ENCODE results near the gene NBEA.
"Not testable (repeated sequence)": the region's sequence is repeated elsewhere in the genome, so short reads cannot be mapped to it uniquely, and the experiment has no call there.

Gene NBEA

DNA sequence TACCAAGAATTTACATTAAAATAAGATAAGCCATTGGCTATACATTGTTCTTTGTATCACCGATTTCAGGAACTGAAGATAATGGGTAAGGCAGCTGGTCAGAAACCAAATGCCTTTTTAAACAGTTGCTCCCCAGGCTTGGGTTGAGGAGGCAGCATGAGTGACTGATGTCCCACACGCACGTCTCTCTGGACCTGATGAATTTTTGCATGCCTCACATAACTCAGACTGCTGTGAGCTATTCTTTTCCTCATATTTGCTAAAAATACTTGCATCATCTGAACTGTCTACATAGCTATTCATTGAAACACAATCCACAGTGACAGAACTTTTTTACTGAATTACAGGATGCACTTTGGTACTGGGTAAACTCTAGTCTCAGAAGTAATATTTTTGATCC, 658.1 kb downstream of the NBEA start:
- no peak for DNase-seq

DNA sequence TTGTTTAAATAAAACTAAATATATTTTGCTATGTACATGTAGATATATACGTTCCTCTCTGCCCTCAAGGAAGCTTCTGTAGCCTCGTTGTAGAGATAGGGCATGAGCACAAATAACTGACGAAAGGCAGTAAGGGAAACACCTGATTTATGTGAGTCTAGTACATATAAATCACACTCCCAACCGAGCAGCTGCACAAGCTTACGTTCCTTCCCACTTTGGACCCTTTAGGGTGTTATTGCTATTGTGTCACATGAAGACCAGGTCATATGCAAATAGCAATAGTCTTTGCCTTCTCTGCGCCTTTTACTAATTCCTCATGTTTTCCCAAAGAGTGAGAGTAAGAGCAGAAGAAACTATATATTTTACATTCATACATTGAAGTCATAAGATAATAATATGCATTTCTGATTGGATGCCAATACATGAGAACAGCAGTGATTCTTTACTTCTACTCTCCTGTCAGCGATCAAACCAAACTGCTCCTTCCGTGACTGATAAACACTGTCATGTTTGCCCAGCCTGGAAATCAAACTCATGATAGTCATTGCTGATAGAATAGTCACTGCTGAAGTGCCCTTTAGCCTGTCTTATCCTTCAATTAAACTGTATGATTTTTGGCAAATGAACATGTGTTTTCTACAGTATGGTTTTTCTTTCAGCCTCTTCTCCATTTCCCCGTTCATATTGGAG, 661.7 kb downstream of the NBEA start:
- DNase-seq: no peak

DNA sequence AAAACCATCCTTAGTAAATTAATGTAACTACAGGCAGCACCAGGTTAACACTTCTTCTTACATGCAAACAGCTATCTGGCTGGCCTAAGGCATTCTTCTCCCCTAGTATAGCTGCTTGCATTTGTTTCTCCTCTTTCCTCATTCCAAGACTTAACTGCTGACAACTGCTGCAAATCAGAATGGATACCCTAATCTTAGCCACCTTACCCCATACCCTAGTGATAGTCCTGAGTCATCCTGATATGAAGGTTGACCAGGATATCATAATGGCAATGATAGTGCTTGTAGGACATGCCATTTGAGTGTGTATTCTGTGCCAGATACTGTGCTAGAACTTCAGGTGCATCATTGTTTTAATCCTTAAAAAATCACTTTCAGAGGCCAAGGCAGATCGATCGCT, 672.6 kb downstream of the NBEA start:
- DNase-seq: no peak

DNA sequence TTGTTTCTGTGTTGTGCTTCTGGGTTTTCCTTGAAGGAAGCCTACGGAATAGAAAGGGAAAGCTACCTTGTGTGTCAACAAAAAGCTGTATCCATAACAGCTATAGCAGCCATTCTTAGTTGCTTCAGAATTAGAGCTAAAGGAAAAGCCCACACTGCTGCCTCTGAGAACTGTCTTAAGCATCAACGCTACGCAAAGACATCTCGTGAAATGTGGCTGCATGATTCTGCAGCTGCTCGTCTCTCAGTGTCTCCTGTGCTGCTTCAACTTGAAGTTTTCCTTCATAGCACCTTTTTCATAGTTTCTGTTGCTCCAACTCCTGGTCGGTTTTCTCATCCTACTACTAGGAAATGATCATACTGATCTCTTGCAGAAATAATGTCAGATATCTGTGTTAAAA, 675.4 kb downstream of the NBEA start:
- DNase-seq: no peak

GRCh38 chr13:35618565-35619083, 676.6 kb downstream of the NBEA start:
- DNase-seq: no peak

DNA sequence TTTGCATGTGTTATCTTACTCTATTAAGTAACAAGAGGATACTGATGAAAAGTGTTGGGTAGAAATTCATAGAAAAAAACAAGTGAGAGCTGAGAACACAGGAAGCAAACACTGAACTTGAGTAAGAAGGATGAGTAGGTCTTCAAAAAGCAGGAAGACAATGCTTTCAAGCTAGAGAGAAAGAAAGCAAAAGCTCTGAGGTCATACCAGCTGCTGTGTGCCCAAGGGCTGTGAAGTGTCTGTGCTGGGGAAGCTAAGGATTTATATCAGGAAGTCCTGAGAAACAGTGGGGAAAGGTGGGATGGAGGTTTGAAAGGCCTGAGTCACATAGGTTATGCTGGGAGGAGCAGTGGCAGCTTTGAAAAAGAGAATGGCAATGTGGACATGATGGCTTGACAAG, 679.9 kb downstream of the NBEA start:
- DNase-seq: peak; percentile 48

DNA sequence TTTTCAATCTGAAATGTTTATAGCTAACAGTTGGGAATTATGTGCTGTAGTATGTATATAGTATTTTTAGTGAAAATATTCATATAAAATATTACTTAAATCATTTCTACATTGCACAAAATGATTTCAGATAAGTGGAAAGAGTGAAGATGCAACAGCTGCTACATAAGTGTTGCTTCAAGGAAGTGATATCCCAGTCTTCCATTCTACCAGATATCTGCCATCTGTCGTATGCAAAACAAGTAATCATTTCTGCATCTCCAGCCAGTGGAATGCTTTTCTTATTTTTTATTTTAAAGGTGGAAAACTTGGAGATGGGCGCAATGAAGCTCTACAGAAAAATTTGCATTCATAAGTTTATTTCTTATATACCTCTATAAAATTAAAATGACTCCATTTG, 687.0 kb downstream of the NBEA start:
- peak; percentile 37 for DNase-seq

DNA sequence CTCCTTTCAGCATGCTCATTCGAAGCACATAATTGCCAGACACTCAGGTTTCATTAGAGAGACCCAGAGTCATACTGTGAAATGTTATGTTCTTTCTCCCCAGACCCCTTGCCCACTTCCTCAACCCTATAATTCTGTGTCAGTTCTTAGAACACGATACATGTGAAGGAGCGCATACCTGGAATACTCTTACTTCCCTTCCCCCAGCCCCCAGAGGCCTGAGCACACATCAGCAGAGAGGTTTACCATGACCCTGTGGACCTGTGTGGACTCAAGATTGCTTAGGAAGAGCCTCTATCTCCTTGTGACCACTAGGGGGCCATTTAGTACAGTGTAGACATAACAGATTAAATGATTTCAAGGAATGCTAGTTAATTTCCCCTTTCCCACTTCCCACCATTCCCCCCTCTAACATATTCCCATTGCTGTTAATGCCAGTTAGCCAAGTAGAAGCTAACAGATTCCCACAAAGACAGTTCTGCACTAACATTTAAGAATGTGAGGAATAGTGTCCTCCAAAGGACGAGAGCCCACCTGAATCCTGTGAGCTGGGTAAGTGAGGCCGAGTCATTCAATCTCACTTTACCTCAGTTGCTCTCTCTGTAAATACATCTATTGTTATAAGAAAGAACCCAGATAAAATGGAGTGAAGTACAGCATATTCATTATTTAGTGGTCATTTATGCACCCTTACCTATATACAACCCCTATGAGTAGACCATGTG, 688.6 kb downstream of the NBEA start:
- peak; percentile 88 for DNase-seq

GRCh38 chr13:35631666-35632065, 689.6 kb downstream of the NBEA start:
- DNase-seq: no peak

- DNase-seq: no peak
Observed at GRCh38 chr13:35643625-35644024, 701.6 kb downstream of the NBEA start.

DNA sequence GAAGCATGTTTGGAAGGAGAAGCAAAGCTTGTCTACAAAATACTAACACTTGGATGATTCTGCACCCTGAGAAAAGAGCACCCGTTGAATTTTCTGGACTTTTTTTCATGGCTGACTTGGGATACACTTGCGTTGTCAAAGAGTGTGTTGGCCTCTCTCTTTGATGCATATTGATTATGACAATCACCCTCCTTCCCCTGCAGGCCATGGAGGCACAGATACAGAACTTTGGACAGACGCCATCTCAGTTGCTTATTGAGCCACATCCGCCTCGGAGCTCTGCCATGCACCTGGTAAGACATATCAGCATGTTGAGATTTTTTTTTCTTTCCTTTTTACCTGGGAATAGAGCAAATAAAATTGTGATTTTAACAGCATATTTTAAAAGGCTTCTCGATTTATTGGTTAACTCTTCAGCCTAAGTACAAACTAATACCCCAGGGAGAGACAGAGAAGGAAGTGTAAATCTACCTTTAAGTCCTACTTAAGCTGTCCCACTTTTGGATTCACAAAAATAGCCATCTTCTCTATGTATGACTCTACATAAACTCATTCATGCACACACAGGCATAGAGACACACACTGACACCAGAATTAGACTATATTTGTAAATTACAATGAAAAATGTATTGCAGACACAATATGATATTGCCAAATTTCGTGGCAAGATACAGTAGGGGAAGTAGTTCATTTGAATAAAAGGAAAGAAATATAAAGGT, 704.1 kb downstream of the NBEA start:
- DNase-seq: no peak

DNA sequence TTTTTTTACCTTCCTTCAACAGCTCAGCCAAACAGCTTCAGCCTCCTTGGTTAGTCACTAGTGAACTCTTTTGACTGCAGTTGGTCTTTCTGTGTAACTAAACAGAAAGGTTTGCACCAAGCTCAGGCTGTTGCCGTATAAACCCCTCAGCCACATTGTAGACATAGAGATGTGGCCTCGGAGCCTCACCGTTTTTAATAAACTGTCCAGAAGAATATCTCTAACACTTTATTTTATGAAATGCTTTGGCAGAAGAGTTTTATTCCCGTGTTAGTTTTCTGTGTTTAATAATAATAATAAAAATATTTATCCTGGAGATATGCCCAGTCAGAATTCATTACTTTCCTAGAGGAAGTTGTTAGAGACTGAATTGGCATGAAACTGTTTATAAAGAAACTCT, 706.1 kb downstream of the NBEA start:
- DNase-seq: no peak

- no peak for DNase-seq
Observed at GRCh38 chr13:35649162-35649561, 707.1 kb downstream of the NBEA start.

GRCh38 chr13:35659796-35660195, 717.7 kb downstream of the NBEA start:
- DNase-seq: no peak

GRCh38 chr13:35664747-35665146, 722.7 kb downstream of the NBEA start:
- DNase-seq: no peak

GRCh38 chr13:35669321-35669720, 727.3 kb downstream of the NBEA start:
- no peak for DNase-seq

- peak; percentile 73 for DNase-seq
Observed at GRCh38 chr13:35672611-35673010, 730.5 kb downstream of the NBEA start.

GRCh38 chr13:35675651-35676050, 733.6 kb downstream of the NBEA start:
- DNase-seq: peak; percentile 92

- DNase-seq: not testable (repeated sequence)
Observed at GRCh38 chr13:35677863-35678262, 735.8 kb downstream of the NBEA start.

DNA sequence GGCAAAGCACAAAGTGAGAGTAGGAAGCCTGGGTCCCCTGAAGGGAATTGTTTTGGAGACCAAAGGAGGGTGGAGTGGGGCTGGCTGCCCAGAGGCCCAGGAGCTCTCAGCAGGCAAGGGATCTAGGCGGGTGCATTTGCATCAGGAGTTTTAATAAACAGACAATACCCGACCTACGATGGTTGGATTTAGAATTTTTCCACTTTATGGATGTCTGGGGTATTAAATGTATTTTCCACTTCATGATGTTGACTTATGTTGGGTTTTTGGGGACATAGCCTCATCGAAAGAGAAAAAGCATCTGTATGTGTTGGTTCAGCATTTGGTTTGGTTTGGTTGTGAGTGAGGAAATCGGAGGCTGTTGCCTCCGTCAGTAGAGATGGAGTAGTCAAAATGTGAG, 739.6 kb downstream of the NBEA start:
- DNase-seq: no peak

DNA sequence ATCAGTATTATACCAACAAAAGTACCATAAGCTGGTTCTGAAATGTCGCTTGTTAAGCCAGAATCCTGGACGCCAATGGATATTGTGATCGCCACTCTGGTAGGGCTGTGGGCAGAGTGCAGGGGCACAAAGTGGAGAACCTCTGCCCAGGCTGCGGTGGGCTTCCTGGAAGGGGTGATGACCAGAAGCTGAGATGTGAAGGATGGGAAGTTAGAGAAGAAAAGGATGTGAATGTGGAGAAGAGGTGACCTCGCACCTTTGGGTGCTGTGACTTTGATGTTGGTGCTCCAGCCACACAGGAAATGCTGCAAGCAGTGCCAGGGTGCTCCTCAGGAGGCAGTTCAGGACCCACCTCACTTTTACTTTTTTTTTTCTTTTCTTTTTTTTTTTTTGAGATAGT, 742.4 kb downstream of the NBEA start:
- DNase-seq: no peak

DNA sequence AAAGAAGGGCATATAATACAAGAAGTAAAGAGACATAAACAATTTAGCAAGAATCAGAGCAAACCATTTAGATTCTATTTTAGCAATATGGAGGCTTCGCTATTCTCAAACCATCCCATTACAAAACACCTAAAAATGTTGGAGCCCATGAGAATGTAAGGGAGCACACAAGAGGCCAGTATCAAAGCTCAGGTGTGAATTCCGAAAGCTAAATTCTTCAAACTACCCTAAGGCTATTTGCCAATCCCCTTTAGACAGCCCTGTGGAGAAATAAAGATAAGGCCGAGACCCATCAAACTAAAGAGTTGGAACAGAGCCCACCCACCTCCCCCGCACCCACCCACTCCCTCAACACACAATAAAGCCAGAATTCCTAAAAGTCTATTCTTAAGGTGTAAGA, 745.3 kb downstream of the NBEA start:
- DNase-seq: no peak

- no peak for DNase-seq
Observed at GRCh38 chr13:35690581-35691207, 748.6 kb downstream of the NBEA start.
